ENCODE results near the gene FAM136A. TPM values are rescaled to one million over a fixed set of nuclear protein-coding genes. Genes with fewer than 3 reads are reported as not detected.
A peak's percentile ranks its signal among the peaks of the same experiment; 100 is the strongest.
"Not testable (repeated sequence)": the region's sequence is repeated elsewhere in the genome, so short reads cannot be mapped to it uniquely, and the experiment has no call there.

The FAM136A gene
- total and polyA plus RNA-seq, 2 of the 13 experiments (the other 11 are each of a cell fraction or from before 2014, with no cell fraction given) = 77.8 to 126 TPM

DNA sequence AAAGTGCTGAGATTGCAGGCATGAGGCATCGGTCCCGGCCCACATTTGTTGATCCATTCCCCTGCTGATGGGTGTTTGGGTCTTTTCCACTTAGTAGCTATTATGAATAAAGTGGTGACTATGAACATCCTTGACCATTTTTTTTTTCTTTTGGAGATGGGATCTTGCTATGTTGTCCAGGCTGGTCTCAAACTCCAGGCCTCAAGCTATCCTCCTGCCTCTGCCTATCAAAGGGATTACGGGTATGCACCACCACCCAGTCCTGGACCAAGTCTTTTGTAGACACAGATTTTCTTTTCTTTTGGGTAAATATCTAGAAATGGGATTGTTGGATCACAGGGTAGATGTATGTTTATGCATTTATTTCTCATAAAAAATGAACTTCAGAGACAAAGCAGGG lies 1.3 kb upstream of the FAM136A start:
- H3K9ac ChIP-seq (ENCODE audit: insufficient read depth, low read depth, low read length) = no peak overlapping the region
- H3K79me2 ChIP-seq (ENCODE audit: insufficient read depth, low read length) = peaks cover 14% of the 10 kb centered on the region
- intact Hi-C loops (cut with micrococcal nuclease; ENCODE audit: unreplicated experiment) = loop anchor here (5.0 to 10.0 kb wide), 3 partner anchors 391 to 562 kb away; no protein-coding TSS in a partner anchor
- ChIA-PET CTCF (ENCODE audit: low intra/inter-chr PET ratio, low total read pairs) (interaction anchor here (1.1 to 3.3 kb wide), 6 partner anchors 33 to 482 kb away, joined by 3 to 46 read pairs (median 8); no protein-coding TSS in a partner anchor), POLR2A (interaction anchor here (3.8 kb wide), 1 partner anchor 10 kb away, joined by 62 read pairs; the partner anchor contains the start of gene SNRPG)
- TF ChIP-seq ZNF121 (CRISPR knock-in tag; IDR thresholded peaks at IDR 0.05) (peak; percentile 89), ZNF446 (CRISPR knock-in tag; IDR thresholded peaks at IDR 0.05) (no peak), SRY (CRISPR knock-in tag; IDR thresholded peaks at IDR 0.05) (no peak)
- H4K20me1 ChIP-seq (ENCODE audit: insufficient read depth, low read length) = no peaks in the 10 kb centered on the region
- H3K36me3 ChIP-seq (replicated peaks in 1 of 2; ENCODE audit: control insufficient read depth in 1 of 2, insufficient read depth in 2 of 2, low read length in 2 of 2) = peaks cover 8 to 11% of the 10 kb centered on the region in 2 experiments
- H3K4me2 ChIP-seq (ENCODE audit: low read depth, low read length) = no peak overlapping the region
- 58% methylated on average over 3 of the region's 3 CpGs for WGBS (ENCODE audit: low lambda C conversion rate)
- H3K4me1 ChIP-seq (ENCODE audit: insufficient read depth, low read length) = peaks cover 21% of the 10 kb centered on the region
- ATAC-seq (no peak), FAIRE-seq (no peak), DNase-seq (ENCODE audit: low spot score) (no peak)
- TSS peak; percentile 52 for BruUV-seq (replicated peaks)
- no peak overlapping the region for H3K4me3 ChIP-seq (replicated peaks in 1 of 3; ENCODE audit: insufficient read depth in 1 of 3, low read depth in 2 of 3, low read length in 3 of 3)
- H3K27ac ChIP-seq (ENCODE audit: extremely low read length, insufficient read depth, low read length) = no peak overlapping the region
- no peaks in the 10 kb centered on the region for H3K9me3 ChIP-seq (ENCODE audit: low read length)
- peaks cover 0 to 7% of the 10 kb centered on the region in 2 experiments; a peak in 2 of 5 replicates for H3K27me3 ChIP-seq (ENCODE audit: control insufficient read depth in 1 of 2, insufficient read depth in 2 of 2, low read length in 2 of 2)
- no peak overlapping the region for H2AFZ ChIP-seq (ENCODE audit: low read length)
- in situ Hi-C loops (cut with HindIII; ENCODE audit: extremely low pct_ligation_motif_present, low pct_unique_long_range_greater_than_20kb) = loop anchor here (10.0 kb wide), 1 partner anchor 342 kb away; no protein-coding TSS in a partner anchor

DNA sequence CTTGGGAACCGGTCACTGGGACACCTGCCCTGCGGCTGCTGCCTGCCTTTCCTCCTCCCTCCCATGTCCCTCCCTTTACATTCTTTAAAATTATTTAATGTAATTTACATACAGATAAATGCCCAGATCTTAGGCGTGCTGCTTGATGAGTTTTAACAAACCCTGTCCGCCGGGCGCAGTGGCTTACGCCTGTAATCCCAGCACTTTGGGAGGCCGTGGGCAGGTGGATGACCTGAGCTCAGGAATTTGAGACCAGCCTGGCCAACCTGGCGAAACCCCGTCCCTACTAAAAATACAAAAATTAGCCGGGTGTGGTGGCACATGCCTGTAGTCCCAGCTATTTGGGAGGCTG lies 304 bp upstream of the FAM136A start:
- peak overlapping the region; percentile 92; the same call in 1 of the 2 replicates for H3K9ac ChIP-seq (ENCODE audit: insufficient read depth, low read depth, low read length)
- H3K4me1 ChIP-seq (ENCODE audit: insufficient read depth, low read length) = peaks cover 21% of the 10 kb centered on the region
- not testable (repeated sequence) for ATAC-seq; H3K9me3 ChIP-seq (ENCODE audit: low read length); BruUV-seq (replicated peaks); H3K27ac ChIP-seq (ENCODE audit: extremely low read length, insufficient read depth, low read length); FAIRE-seq; DNase-seq (ENCODE audit: low spot score); H4K20me1 ChIP-seq (ENCODE audit: insufficient read depth, low read length); H3K27me3 ChIP-seq (ENCODE audit: control insufficient read depth in 1 of 2, insufficient read depth in 2 of 2, low read length in 2 of 2); H2AFZ ChIP-seq (ENCODE audit: low read length); TF ChIP-seq TCF12 (IDR thresholded peaks at IDR 0.05)
- POLR2A ChIA-PET = interaction anchor here (1.1 to 3.8 kb wide), 5 partner anchors 9 to 388 kb away, joined by 3 to 62 read pairs (median 8); partner anchors contain the start of genes MXD1, PCYOX1 and SNRPG
- TF ChIP-seq, protein P1, sequence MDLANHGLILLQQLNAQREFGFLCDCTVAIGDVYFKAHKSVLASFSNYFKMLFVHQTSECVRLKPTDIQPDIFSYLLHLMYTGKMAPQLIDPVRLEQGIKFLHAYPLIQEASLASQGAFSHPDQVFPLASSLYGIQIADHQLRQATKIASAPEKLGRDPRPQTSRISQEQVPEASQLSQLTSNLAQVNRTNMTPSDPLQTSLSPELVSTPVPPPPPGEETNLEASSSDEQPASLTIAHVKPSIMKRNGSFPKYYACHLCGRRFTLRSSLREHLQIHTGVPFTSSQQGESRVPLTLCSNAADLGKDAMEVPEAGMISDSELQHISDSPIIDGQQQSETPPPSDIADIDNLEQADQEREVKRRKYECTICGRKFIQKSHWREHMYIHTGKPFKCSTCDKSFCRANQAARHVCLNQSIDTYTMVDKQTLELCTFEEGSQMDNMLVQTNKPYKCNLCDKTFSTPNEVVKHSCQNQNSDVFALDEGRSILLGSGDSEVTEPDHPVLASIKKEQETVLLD (CRISPR knock-in tag; IDR thresholded peaks at IDR 0.05; ENCODE audit: low read depth) = peak; percentile 5; the same call in 1 of the 2 replicates
- TF ChIP-seq TCF12 (CRISPR knock-in tag; IDR thresholded peaks at IDR 0.05) (0 out of 2 replicates have a peak, but pooled peaks have one; percentile 1), ZNF263 (CRISPR knock-in tag; IDR thresholded peaks at IDR 0.05) (0 out of 2 replicates have a peak, but pooled peaks have one; percentile 6), ZNF589 (CRISPR knock-in tag; conservative IDR thresholded peaks at IDR 0.05) (0 out of 2 replicates have a peak, but pooled peaks have one; percentile 7)
- H3K36me3 ChIP-seq (replicated peaks in 1 of 2; ENCODE audit: control insufficient read depth in 1 of 2, insufficient read depth in 2 of 2, low read length in 2 of 2) = peaks cover 8 to 19% of the 10 kb centered on the region in 2 experiments
- WGBS (ENCODE audit: low lambda C conversion rate) = 30% methylated on average over 11 of the region's 11 CpGs
- H3K4me3 ChIP-seq (replicated peaks in 1 of 3; ENCODE audit: insufficient read depth in 1 of 3, low read depth in 2 of 3, low read length in 3 of 3) = peak overlapping the region; percentile 62 to 92 (median 90); a peak in 5 of 6 replicates
- intact Hi-C loops (cut with micrococcal nuclease; ENCODE audit: unreplicated experiment) (loop anchor here (5.0 to 10.0 kb wide), 3 partner anchors 390 to 563 kb away; no protein-coding TSS in a partner anchor), in situ Hi-C loops (cut with HindIII; ENCODE audit: extremely low pct_ligation_motif_present, low pct_unique_long_range_greater_than_20kb) (loop anchor here (10.0 kb wide), 1 partner anchor 343 kb away; no protein-coding TSS in a partner anchor)
- CTCF ChIA-PET (ENCODE audit: low intra/inter-chr PET ratio, low total read pairs) = interaction anchor here (0.7 to 3.3 kb wide), 7 partner anchors 33 to 483 kb away, joined by 3 to 46 read pairs (median 3); partner anchors contain the start of gene TIA1
- H3K79me2 ChIP-seq (ENCODE audit: insufficient read depth, low read length) = peaks cover 14% of the 10 kb centered on the region
- peak overlapping the region; percentile 85 for H3K4me2 ChIP-seq (ENCODE audit: low read depth, low read length)

Data from HepG2 (cell line).